NCI-H2029 treated with DMSO at 0.1 percent for 48 hours (cell line): Measurements from ENCODE around the gene CDK5RAP2.
"Not testable (repeated sequence)": the region's sequence is repeated elsewhere in the genome, so short reads cannot be mapped to it uniquely, and the experiment has no call there.

Experiments
- DNase-seq: peaks from one replicate; lab custom pipeline; 2025; lab: John Stamatoyannopoulos, UW

The CDK5RAP2 gene

GRCh38 chr9:120542701-120543490 is 37.1 kb downstream of the CDK5RAP2 start:
- DNase-seq, result no peak

- no peak for DNase-seq
Observed at GRCh38 chr9:120541921-120542320, 38.0 kb downstream of the CDK5RAP2 start.

DNA sequence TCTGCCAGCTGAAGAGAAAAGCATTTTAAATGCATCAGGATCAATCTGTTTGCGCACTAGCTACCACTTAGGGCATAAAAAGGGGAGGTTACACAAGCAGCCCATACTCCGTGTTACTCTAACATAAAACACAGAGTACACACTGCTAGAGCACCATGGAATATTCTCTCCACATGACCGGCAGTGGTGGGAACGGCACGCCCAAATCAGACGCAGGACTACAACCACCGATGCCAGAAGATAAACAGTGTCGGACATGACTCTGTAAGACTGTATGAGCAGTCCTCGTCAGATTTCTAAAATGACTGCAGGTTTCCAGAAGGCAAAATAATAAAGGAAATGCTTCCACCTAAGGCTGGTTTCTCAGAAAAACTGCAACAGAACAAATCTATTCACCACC is 40.0 kb downstream of the CDK5RAP2 start:
- no peak for DNase-seq

GRCh38 chr9:120538339-120538738 is 41.6 kb downstream of the CDK5RAP2 start:
- DNase-seq, result no peak

DNA sequence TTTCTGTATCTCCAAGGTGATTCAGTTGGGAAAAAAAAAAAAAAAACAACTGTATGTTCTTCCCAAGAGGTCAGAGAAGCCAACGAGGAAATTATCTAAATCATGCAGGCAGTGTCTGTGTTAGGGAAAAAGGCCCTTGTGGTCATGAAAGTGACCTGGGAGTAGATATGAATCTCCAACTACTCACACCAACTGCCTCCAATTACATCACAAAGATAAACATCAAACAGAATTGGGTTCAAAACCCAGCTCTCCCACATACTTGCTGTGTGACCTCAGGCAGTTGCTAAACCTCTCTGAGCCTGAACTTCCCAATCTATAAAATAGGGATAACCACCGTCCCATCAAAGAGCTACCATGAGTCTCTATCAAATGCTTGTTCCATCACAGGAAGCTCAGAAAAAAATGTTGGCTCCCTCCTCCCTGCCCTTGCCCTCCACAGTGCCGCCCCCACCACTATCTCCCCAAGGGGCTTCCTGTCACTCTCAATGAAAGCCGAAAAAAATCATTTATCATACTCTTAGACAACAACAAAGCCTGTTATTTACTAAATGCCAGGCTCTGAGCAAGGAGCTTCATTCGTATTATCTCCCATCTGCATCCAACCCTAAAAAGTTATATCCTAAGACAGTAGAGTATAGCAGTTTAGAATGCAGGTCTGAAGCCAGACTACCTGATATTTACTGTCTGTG is 42.9 kb downstream of the CDK5RAP2 start:
- no peak for DNase-seq

DNA sequence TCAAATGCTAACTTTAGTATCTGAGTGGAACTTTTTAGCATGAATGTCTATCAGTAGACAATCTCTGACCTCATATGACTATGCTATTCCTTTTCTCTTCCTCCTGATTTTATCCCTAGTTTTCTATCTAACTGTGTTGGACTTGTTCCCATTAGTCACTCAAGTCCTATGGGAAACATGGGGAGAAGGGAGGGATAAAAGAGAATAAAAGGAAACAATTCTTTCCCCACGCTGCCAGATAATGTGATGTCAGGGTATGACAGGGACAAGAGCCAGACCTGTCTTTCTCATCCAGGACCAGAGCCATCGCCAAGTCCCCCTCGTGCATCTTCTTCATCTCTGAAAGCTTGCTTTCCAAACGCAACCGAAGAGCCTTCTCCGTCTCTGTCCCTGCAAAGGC is 43.9 kb downstream of the CDK5RAP2 start:
- DNase-seq, result no peak

DNA sequence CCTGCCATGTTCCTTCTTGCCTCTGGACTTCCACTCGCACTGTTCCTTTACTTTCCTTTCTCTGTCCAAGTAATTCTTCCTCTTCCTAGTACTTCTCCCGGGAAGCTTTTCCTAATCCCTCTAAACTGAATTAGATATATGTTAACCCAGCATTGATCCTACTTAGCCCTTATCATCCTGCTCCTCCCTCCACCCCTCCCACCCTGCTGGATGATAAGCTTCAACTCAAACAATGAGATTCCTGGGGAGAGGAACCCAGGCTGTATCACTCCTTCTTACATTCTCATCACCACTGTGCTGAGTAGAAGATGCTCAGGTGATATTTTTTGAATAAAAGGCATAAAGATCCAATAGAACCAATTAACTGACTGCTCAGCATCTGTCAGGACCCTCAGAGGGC is 45.7 kb downstream of the CDK5RAP2 start:
- DNase-seq, result no peak

DNA sequence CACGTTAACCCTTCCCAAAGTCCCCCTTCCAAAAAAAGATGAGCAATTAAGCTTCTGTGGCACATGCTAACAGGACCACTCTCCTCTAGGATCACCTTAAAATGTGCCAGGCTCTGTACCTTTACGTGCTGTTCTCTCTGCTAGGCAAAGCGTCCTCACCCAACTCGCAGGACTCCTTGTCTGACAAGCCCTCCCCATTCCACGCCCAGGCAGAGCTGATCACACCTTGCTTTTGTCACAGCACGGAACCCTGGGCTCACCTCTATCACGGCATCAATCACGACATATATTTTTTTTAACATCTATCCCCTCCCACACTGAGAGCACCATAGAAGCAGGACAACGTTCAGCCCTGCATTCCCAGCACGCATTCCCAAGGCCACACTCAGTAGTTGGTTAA is 47.1 kb downstream of the CDK5RAP2 start:
- no peak for DNase-seq

- no peak for DNase-seq
Observed at GRCh38 chr9:120532475-120532874, 47.5 kb downstream of the CDK5RAP2 start.

DNA sequence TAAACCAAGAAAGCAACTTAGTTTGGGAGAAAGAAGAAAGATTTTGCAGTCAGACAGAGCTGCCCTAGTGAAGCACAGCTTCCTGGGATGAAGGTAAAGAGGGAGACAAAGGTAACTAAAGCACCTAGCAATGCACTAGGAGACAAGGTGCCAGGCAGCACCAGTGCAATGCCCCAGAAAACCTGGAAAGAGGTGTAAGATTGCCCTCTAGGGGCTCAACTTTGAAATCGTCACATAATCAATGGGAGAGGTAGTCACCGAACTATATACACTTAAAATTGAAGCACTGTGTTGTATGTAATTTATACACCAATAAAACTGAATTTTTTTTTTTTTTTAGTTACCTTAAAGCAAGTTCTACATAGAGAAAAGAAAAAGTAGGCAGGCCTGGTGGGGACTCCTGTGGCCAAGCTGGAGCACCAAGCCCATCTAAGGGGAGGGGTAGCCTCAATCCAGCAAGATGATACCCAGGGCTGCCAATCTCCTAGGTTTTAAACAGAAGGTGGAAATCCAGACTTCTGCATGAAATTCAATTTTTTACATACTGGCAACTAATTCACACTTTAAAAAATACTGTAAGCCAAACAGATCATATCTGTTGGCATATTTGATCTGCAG is 48.2 kb downstream of the CDK5RAP2 start:
- DNase-seq, result peak; percentile 46

- DNase-seq, result not testable (repeated sequence)
Observed at GRCh38 chr9:120530220-120530832, 49.6 kb downstream of the CDK5RAP2 start.

GRCh38 chr9:120528829-120529228 is 51.1 kb downstream of the CDK5RAP2 start:
- DNase-seq, result no peak

GRCh38 chr9:120528327-120528726 is 51.6 kb downstream of the CDK5RAP2 start:
- no peak for DNase-seq

DNA sequence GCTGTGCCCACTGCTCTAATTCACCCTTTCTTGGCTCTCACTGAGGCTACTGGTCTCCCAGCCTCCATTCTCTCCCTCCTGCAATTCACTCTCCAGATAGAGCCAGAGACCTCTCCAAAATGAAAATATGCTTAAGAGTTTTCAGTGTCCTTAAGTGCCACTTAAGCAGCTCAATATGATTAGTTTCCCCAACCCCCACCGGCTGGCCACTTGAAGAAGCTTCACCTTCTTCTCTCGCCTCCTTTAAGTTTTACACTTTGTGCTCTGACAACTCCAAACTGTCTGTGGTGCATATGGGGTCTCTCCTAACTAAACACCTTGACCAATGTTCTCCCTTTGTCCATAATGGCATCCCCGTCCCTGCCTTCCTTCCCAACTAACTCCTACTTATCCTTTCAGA is 53.4 kb downstream of the CDK5RAP2 start:
- no peak for DNase-seq

GRCh38 chr9:120524863-120525262 is 55.1 kb downstream of the CDK5RAP2 start:
- DNase-seq, result peak; percentile 44

DNA sequence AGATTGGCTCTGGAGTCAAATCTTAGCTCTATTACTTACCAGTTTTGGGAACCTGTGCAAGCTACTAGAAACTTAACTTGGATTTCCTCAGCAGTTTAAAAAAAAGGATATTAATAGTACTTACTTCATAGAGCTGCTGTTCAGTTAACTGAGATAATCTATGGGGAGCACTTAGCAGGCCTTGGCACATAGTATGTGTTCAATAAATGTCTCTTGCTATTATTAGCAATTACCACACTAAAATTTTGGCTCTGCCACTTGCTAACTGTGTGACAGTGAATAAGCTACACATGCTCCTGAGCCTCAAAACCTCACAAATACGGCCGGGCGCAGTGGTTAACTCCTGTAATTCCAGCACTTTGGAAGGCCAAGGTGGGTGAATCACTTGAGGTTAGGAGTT is 55.9 kb downstream of the CDK5RAP2 start:
- DNase-seq, result no peak

DNA sequence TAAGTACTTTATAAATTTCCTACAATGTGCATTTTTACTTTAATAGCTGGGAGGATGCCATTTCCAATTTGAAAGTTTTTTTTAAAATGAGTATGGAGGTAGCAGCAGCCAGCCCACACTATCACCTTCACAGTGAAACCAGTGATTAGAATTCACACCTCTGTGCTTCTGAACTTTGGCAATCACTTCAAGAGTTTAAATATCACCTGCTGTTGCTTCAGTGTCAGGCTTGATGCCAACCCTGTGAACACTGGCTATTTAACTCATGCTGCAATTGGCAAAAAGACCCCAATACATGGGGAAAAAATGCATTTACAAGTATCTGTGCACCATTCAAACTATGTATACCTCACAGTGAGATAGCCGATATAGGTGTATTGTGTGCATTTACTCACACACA is 57.4 kb downstream of the CDK5RAP2 start:
- no peak for DNase-seq

DNA sequence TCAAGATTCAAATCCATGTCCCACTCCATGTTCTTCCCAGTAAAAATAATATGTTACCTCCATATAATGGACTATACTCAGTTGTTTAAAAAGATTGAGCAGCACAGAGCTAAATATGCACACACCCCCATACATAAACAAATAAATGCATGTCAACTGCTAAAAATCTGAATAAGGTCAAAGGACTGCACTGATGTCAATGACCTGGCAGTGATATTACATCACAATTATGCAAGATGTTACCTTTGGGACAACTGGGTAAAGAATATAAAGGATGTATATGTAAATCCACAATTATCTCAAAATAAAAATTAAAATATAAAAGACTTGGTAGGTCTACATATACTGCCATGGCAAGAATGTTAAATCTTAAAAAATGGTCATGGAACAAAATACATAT is 57.9 kb downstream of the CDK5RAP2 start:
- DNase-seq, result no peak

- no peak for DNase-seq
Observed at GRCh38 chr9:120521101-120521500, 58.9 kb downstream of the CDK5RAP2 start.

DNA sequence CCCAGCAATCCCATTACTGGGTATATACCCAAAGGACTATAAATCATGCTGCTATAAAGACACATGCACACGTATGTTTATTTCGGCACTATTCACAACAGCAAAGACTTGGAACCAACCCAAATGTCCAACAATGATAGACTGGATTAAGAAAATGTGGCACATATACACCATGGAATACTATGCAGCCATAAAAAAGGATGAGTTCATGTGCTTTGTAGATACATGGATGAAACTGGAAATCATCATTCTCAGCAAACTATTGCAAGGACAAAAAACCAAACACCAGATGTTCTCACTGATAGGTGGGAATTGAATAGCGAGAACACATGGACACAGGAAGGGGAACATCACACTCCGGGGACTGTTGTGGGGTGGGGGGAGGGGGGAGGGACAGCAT is 64.0 kb downstream of the CDK5RAP2 start:
- not testable (repeated sequence) for DNase-seq

DNA sequence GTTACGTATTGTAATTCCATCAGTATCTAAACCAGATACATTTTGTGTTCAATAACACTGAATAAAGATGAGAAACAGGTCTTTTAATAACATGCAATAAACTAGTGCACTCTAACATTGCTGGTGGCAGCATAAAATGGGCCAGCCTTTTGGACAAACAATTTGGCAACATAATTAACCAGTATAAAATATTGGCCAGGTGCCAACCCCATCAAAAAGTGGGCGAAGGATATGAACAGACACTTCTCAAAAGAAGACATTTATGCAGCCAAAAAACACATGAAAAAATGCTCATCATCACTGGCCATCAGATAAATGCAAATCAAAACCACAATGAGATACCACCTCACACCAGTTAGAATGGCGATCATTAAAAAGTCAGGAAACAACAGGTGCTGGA is 64.5 kb downstream of the CDK5RAP2 start:
- DNase-seq, result not testable (repeated sequence)

- DNase-seq, result no peak
Observed at GRCh38 chr9:120514405-120514804, 65.6 kb downstream of the CDK5RAP2 start.
